H1 (cell line): Measurements from ENCODE around the gene FOXC2. TPM values are rescaled to one million over a fixed set of nuclear protein-coding genes. Genes with fewer than 3 reads are reported as not detected.

Experiments used
- BRCA1 ChIP-seq: IDR thresholded peaks from 2 replicates; pipeline ENCODE4 v1.6.1; 2012; ENCODE audit warnings: low read depth, low read length, improper control_type of control experiment
- JUND ChIP-seq: IDR thresholded peaks from 2 replicates; pipeline ENCODE4 v1.6.1; 2011; ENCODE audit warnings: mild to moderate bottlenecking, improper control_type of control experiment, low read length
- POLR2AphosphoS5 ChIP-seq: IDR thresholded peaks from 2 replicates; pipeline ENCODE4 v1.6.1; 2011; ENCODE audit warnings: low read depth, low read length
- RNF2 ChIP-seq: fragments of 200-900, 300-1000 bp; sonication (generic); IDR thresholded peaks from 2 replicates; pipeline ENCODE4 v1.7.1; 2016; ENCODE audit warnings: borderline replicate concordance, low read depth, mild to moderate bottlenecking, antibody characterized with exemption, low read length; ENCODE audit not compliant: poor library complexity, severe bottlenecking; ENCODE audit errors: missing control alignments
- SUZ12 ChIP-seq: fragments of 200-600 bp; sonication (generic); IDR thresholded peaks from 2 replicates; pipeline ENCODE4 v1.6.1; 2012; ENCODE audit warnings: mild to moderate bottlenecking, inconsistent platforms, low read length, moderate library complexity, mixed read lengths
- TBP ChIP-seq: IDR thresholded peaks from 2 replicates; pipeline ENCODE4 v1.6.1; 2011; ENCODE audit warnings: low read depth, low read length, improper control_type of control experiment
- ZNF274 ChIP-seq: IDR thresholded peaks from 2 replicates; pipeline ENCODE4 v1.7.0; 2012; ENCODE audit warnings: low read length, borderline replicate concordance; ENCODE audit errors: extremely low read depth
- polyA plus RNA-seq, 7 experiments: library from polyadenylated mRNA; depleted of rRNA in 3 of 7; stranded (reverse) in 5 of 7; unstranded in 2 of 7; fragments of >200 nt in 5 of 7; fragments of 200-250 nt in 2 of 7; gene quantifications; 1 replicate in 5 of 7; 2 replicates in 1 of 7; 4 replicates in 1 of 7; pipeline versions ENCODE4 v1.2.1 to v1.2.3, GENCODE V29; 2011 to 2013; ENCODE audit warnings: missing spikeins in 2 of 7, mixed read lengths in 2 of 7
- total RNA-seq: library from RNA; stranded (reverse); fragmentation: NEBNext Ultra II Directional; extraction: Animal tissue kit (Norgen Biotek cat#: 25700); gene quantifications from 2 replicates; pipeline ENCODE4 v1.2.1, GENCODE V29; 2021
- TF ChIP-seq, protein P1 (sequence below): fragments of 300-600 bp; sonication (generic); IDR thresholded peaks from 2 replicates; pipeline ENCODE4 v1.7.1; 2012; ENCODE audit warnings: low read length, moderate library complexity, mild to moderate bottlenecking, inconsistent platforms; ENCODE audit not compliant: insufficient replicate concordance
- TF ChIP-seq, protein P2 (sequence below): IDR thresholded peaks from 2 replicates; pipeline ENCODE4 v1.6.1; 2011; ENCODE audit warnings: low read depth, mild to moderate bottlenecking, low read length; ENCODE audit not compliant: insufficient read depth

The FOXC2 gene
- total and polyA plus RNA-seq, 2 of the 8 experiments (the other 6 are each of a cell fraction or from before 2014, with no cell fraction given), result 0.09 TPM; not detected in 1

DNA sequence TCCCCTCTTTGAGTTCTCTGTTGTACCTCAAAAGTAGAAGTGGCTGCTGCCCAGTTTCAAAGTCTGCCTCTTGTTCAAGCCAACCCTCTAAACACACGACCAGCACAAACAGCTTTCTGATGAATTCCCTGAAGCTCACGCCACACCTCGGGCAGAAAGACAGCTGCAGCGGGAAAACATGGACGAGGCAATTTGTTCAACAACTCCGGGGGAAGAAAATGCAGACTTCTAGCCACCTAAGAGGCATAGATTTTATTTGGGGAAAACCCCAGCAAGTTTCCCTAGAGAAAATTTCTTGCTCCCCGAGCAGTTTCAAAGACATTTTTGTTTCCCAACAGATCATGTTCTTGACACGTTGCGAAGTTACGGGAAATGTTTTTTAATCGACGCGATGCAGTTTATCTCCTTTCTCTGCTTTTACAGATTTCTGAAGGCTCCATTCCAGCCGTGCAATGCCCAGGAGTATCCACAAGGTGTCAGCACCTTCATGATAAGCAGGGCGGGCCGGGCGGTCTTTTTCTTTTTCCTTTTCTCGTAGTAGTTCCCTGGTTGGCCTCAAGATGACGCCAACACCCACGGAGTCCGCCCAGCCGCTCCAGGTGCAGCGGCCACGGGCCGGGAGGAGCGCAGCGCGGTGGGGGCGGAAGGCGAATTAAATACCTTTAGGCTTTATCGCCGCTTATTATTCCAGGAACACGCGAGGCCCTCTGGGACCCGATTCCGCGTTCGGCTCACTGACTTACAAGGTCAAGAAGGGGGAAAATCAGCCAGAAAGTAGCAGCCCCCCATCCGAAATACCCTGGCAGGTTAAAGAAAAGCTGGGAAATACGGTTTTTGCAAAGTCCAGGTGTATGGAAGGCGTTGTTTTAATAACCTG, 2.9 kb upstream of the FOXC2 start (continued):
- TF ChIP-seq, protein P1, sequence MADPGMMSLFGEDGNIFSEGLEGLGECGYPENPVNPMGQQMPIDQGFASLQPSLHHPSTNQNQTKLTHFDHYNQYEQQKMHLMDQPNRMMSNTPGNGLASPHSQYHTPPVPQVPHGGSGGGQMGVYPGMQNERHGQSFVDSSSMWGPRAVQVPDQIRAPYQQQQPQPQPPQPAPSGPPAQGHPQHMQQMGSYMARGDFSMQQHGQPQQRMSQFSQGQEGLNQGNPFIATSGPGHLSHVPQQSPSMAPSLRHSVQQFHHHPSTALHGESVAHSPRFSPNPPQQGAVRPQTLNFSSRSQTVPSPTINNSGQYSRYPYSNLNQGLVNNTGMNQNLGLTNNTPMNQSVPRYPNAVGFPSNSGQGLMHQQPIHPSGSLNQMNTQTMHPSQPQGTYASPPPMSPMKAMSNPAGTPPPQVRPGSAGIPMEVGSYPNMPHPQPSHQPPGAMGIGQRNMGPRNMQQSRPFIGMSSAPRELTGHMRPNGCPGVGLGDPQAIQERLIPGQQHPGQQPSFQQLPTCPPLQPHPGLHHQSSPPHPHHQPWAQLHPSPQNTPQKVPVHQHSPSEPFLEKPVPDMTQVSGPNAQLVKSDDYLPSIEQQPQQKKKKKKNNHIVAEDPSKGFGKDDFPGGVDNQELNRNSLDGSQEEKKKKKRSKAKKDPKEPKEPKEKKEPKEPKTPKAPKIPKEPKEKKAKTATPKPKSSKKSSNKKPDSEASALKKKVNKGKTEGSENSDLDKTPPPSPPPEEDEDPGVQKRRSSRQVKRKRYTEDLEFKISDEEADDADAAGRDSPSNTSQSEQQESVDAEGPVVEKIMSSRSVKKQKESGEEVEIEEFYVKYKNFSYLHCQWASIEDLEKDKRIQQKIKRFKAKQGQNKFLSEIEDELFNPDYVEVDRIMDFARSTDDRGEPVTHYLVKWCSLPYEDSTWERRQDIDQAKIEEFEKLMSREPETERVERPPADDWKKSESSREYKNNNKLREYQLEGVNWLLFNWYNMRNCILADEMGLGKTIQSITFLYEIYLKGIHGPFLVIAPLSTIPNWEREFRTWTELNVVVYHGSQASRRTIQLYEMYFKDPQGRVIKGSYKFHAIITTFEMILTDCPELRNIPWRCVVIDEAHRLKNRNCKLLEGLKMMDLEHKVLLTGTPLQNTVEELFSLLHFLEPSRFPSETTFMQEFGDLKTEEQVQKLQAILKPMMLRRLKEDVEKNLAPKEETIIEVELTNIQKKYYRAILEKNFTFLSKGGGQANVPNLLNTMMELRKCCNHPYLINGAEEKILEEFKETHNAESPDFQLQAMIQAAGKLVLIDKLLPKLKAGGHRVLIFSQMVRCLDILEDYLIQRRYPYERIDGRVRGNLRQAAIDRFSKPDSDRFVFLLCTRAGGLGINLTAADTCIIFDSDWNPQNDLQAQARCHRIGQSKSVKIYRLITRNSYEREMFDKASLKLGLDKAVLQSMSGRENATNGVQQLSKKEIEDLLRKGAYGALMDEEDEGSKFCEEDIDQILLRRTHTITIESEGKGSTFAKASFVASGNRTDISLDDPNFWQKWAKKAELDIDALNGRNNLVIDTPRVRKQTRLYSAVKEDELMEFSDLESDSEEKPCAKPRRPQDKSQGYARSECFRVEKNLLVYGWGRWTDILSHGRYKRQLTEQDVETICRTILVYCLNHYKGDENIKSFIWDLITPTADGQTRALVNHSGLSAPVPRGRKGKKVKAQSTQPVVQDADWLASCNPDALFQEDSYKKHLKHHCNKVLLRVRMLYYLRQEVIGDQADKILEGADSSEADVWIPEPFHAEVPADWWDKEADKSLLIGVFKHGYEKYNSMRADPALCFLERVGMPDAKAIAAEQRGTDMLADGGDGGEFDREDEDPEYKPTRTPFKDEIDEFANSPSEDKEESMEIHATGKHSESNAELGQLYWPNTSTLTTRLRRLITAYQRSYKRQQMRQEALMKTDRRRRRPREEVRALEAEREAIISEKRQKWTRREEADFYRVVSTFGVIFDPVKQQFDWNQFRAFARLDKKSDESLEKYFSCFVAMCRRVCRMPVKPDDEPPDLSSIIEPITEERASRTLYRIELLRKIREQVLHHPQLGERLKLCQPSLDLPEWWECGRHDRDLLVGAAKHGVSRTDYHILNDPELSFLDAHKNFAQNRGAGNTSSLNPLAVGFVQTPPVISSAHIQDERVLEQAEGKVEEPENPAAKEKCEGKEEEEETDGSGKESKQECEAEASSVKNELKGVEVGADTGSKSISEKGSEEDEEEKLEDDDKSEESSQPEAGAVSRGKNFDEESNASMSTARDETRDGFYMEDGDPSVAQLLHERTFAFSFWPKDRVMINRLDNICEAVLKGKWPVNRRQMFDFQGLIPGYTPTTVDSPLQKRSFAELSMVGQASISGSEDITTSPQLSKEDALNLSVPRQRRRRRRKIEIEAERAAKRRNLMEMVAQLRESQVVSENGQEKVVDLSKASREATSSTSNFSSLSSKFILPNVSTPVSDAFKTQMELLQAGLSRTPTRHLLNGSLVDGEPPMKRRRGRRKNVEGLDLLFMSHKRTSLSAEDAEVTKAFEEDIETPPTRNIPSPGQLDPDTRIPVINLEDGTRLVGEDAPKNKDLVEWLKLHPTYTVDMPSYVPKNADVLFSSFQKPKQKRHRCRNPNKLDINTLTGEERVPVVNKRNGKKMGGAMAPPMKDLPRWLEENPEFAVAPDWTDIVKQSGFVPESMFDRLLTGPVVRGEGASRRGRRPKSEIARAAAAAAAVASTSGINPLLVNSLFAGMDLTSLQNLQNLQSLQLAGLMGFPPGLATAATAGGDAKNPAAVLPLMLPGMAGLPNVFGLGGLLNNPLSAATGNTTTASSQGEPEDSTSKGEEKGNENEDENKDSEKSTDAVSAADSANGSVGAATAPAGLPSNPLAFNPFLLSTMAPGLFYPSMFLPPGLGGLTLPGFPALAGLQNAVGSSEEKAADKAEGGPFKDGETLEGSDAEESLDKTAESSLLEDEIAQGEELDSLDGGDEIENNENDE, result peak; percentile 20
- TF ChIP-seq TBP (no peak), JUND (no peak; the same call in 1 of the 2 replicates), RNF2 (no peak), POLR2AphosphoS5 (no peak), ZNF274 (no peak), SUZ12 (no peak), BRCA1 (no peak)
- TF ChIP-seq, protein P2, sequence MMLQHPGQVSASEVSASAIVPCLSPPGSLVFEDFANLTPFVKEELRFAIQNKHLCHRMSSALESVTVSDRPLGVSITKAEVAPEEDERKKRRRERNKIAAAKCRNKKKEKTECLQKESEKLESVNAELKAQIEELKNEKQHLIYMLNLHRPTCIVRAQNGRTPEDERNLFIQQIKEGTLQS, result no peak
